ENCODE measurements around the gene AFM. TPM values are rescaled to one million over a fixed set of nuclear protein-coding genes. Genes with fewer than 3 reads are reported as not detected.

The AFM gene
- total and polyA plus RNA-seq, 2 of the 8 experiments (the other 6 are each of a cell fraction or from before 2014, with no cell fraction given) = not detected

DNA sequence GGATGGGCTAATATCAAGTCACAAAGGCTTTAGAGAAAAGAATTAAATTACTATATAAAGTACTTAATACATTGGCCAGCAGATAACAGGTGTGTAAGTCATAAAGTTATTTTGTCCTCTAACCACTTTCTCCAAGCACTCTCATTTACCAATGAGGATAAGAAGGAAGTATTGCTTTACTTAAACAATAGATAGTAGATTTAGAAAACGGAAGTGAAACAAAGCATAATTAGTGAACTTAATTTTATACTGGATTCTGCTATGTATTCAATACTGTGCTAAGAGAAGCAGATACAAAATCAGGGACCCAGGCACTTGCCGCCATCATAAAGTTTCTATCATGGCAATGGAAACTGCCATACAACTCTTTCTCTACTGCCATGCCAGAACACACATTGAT, 24.0 kb downstream of the AFM start:
- Histone ChIP-seq H2BK120ac (replicated peaks; ENCODE audit: low read depth, low read length) (no peak overlapping the region), H3K23me2 (ENCODE audit: low read depth, low read length) (no peaks in the 10 kb centered on the region), H3K23ac (ENCODE audit: insufficient read length) (no peak overlapping the region), H4K91ac (replicated peaks; ENCODE audit: insufficient read length, low read length) (no peak overlapping the region), H3K4me2 (ENCODE audit: insufficient read depth in 1 of 2, low read depth in 2 of 2, low read length in 2 of 2) (no peak overlapping the region), H3K9me3 (ENCODE audit: insufficient read depth in 2 of 2, low read depth in 1 of 2, low read length in 1 of 2) (no peaks in the 10 kb centered on the region), H2BK5ac (ENCODE audit: low read depth, low read length) (no peak overlapping the region), H3K36me3 (ENCODE audit: control insufficient read depth in 2 of 4, insufficient read depth in 4 of 4, low read length in 3 of 4) (no peaks in the 10 kb centered on the region), H4K20me1 (replicated peaks in 1 of 2; ENCODE audit: control insufficient read depth in 1 of 2, insufficient read depth in 2 of 2, low read length in 2 of 2) (no peaks in the 10 kb centered on the region), H3K79me1 (ENCODE audit: low read depth, low read length) (no peaks in the 10 kb centered on the region), H3K4ac (replicated peaks; ENCODE audit: insufficient read length, low read depth, low read length) (no peak overlapping the region), H3K4me3 (ENCODE audit: extremely low read depth in 1 of 4, insufficient read depth in 2 of 4, low read depth in 3 of 4, low read length in 4 of 4) (no peak overlapping the region), H3K79me2 (ENCODE audit: control insufficient read depth in 1 of 2, insufficient read depth in 2 of 2, low read length in 2 of 2) (no peaks in the 10 kb centered on the region), H2BK20ac (ENCODE audit: low read length) (no peak overlapping the region), H2BK15ac (ENCODE audit: low read length) (no peak overlapping the region), H4K5ac (ENCODE audit: insufficient read length, low read depth, low read length) (no peak overlapping the region), H4K8ac (ENCODE audit: extremely low read depth, insufficient read depth, low read length) (no peak overlapping the region), H2BK12ac (ENCODE audit: low read depth, low read length) (no peak overlapping the region), H2AFZ (ENCODE audit: low read length) (no peak overlapping the region), H3K56ac (replicated peaks; ENCODE audit: insufficient read length, low read depth, low read length) (no peak overlapping the region), H3K9ac (replicated peaks in 1 of 4; ENCODE audit: extremely low read depth in 1 of 4, low read depth in 3 of 4, low read length in 3 of 4) (no peak overlapping the region), H3K18ac (ENCODE audit: extremely low read depth, low read length) (no peak overlapping the region), H3K27ac (ENCODE audit: low read depth, low read length) (no peak overlapping the region), H3K14ac (ENCODE audit: insufficient read length) (no peak overlapping the region), H3K4me1 (replicated peaks in 1 of 4; ENCODE audit: control insufficient read depth in 3 of 4, insufficient read depth in 4 of 4, low read length in 3 of 4) (no peaks in the 10 kb centered on the region), H2AK5ac (ENCODE audit: low read depth, low read length) (no peak overlapping the region), H3K27me3 (replicated peaks in 1 of 4; ENCODE audit: control insufficient read depth in 3 of 4, extremely low read depth in 1 of 4, insufficient read depth in 3 of 4, low read length in 3 of 4) (no peaks in the 10 kb centered on the region)
- 90% methylated on average over 2 of the region's 2 CpGs; no CpG with 5 or more reads in 1 of the 2 experiments for WGBS, 2 experiments (ENCODE audit: extremely low coverage in 1 of 2, insufficient coverage in 1 of 2, insufficient read length in 1 of 2, insufficient replicate concordance in 2 of 2, low coverage in 1 of 2, low lambda C conversion rate in 2 of 2, missing lambda C conversion rate in 1 of 2)
- ChIA-PET CTCF (ENCODE audit: partially characterized antibody) (interaction anchor here (0.8 kb wide), 1 partner anchor 59 kb away, joined by 3 read pairs; no protein-coding TSS in a partner anchor), POLR2A (ENCODE audit: partially characterized antibody) (interaction anchor here (1.3 kb wide), 1 partner anchor 15 kb away, joined by 3 read pairs; no protein-coding TSS in a partner anchor)
- FAIRE-seq (no peak), DNase-seq (ENCODE audit: low read depth in 1 of 2, low spot score in 2 of 2) (no peak)
- no peak for TF ChIP-seq GABPA (IDR thresholded peaks at IDR 0.05; ENCODE audit: borderline replicate concordance, insufficient read depth, low read length)
- no peak for TF ChIP-seq ASH2L (IDR thresholded peaks at IDR 0.05; ENCODE audit: low read length)
- TF ChIP-seq TAF1 (IDR thresholded peaks at IDR 0.05; ENCODE audit: low read depth, low read length) = no peak
- TF ChIP-seq TAF7 (optimal IDR thresholded peaks at IDR 0.05; ENCODE audit: borderline replicate concordance, low read depth, low read length) = no peak
